ENCODE measurements around the gene TMEM269. TPM values are rescaled to one million over a fixed set of nuclear protein-coding genes. Genes with fewer than 3 reads are reported as not detected.

The TMEM269 gene
- total and polyA plus RNA-seq, 2 experiments from 2014 or later: 0.12 to 0.40 TPM

- Histone ChIP-seq H4K20me1 (ENCODE audit: insufficient read depth, poor library complexity, severe bottlenecking) (no peaks in the 10 kb centered on the region), H3K4me1 (ENCODE audit: insufficient read depth) (no peaks in the 10 kb centered on the region), H2AFZ (no peak overlapping the region), H3K9me2 (replicated peaks; ENCODE audit: insufficient read depth) (no peaks in the 10 kb centered on the region), H3K4me2 (no peak overlapping the region), H3K4me3 (no peak overlapping the region), H3K27ac (no peak overlapping the region), H3K79me2 (no peaks in the 10 kb centered on the region), H3K27me3 (no peaks in the 10 kb centered on the region), H3K36me3 (replicated peaks; ENCODE audit: insufficient read depth, low read depth) (no peaks in the 10 kb centered on the region), H3K9me3 (ENCODE audit: low read depth) (no peaks in the 10 kb centered on the region)
- TF ChIP-seq, protein P1, sequence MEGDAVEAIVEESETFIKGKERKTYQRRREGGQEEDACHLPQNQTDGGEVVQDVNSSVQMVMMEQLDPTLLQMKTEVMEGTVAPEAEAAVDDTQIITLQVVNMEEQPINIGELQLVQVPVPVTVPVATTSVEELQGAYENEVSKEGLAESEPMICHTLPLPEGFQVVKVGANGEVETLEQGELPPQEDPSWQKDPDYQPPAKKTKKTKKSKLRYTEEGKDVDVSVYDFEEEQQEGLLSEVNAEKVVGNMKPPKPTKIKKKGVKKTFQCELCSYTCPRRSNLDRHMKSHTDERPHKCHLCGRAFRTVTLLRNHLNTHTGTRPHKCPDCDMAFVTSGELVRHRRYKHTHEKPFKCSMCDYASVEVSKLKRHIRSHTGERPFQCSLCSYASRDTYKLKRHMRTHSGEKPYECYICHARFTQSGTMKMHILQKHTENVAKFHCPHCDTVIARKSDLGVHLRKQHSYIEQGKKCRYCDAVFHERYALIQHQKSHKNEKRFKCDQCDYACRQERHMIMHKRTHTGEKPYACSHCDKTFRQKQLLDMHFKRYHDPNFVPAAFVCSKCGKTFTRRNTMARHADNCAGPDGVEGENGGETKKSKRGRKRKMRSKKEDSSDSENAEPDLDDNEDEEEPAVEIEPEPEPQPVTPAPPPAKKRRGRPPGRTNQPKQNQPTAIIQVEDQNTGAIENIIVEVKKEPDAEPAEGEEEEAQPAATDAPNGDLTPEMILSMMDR (IDR thresholded peaks at IDR 0.05; ENCODE audit: poor library complexity): no peak
- TF ChIP-seq EZH2phosphoT487 (IDR thresholded peaks at IDR 0.05; ENCODE audit: low read depth, severe bottlenecking, unreplicated experiment) (no peak), EZH2 (IDR thresholded peaks at IDR 0.05; ENCODE audit: borderline replicate concordance) (no peak)
- no peak for DNase-seq (ENCODE audit: low spot score)
- WGBS (ENCODE audit: low lambda C conversion rate, missing lambda C conversion rate): 93% methylated on average over 17 of the region's 17 CpGs
These were observed 45.8 kb downstream of the TMEM269 start for GRCh38 chr1:42830631-42831030.

DNA sequence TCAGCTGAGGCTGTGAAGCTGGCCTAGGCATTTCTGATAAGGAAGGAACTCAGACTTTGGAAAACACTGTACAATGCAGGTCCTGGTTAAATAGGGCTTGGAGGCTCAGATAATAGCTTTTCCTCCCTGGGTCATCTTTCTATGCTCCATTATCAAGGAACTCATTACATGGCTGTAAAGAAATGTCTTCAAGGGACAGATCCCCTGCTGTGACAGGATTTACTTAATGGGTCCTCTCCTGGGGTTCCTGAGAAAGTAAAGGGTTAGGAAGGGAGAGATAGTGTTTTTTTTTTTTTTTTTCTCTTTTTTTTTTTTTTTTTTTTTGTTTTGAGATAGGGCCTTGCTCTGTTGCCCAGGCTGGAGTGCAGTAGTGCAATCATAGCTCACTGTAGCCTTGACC, 46.5 kb downstream of the TMEM269 start:
- Histone ChIP-seq H3K27ac (no peak overlapping the region), H3K4me2 (no peak overlapping the region), H3K79me2 (no peaks in the 10 kb centered on the region), H3K9me2 (replicated peaks; ENCODE audit: insufficient read depth) (no peaks in the 10 kb centered on the region), H3K4me3 (no peak overlapping the region), H3K9me3 (ENCODE audit: low read depth) (no peaks in the 10 kb centered on the region), H3K4me1 (ENCODE audit: insufficient read depth) (no peaks in the 10 kb centered on the region), H4K20me1 (ENCODE audit: insufficient read depth, poor library complexity, severe bottlenecking) (no peaks in the 10 kb centered on the region), H3K36me3 (replicated peaks; ENCODE audit: insufficient read depth, low read depth) (no peaks in the 10 kb centered on the region), H2AFZ (no peak overlapping the region), H3K27me3 (no peaks in the 10 kb centered on the region)
- DNase-seq (ENCODE audit: low spot score): no peak
- TF ChIP-seq, protein P1 (IDR thresholded peaks at IDR 0.05; ENCODE audit: poor library complexity): no peak
- TF ChIP-seq EZH2 (IDR thresholded peaks at IDR 0.05; ENCODE audit: borderline replicate concordance) (no peak), EZH2phosphoT487 (IDR thresholded peaks at IDR 0.05; ENCODE audit: low read depth, severe bottlenecking, unreplicated experiment) (no peak)

DNA sequence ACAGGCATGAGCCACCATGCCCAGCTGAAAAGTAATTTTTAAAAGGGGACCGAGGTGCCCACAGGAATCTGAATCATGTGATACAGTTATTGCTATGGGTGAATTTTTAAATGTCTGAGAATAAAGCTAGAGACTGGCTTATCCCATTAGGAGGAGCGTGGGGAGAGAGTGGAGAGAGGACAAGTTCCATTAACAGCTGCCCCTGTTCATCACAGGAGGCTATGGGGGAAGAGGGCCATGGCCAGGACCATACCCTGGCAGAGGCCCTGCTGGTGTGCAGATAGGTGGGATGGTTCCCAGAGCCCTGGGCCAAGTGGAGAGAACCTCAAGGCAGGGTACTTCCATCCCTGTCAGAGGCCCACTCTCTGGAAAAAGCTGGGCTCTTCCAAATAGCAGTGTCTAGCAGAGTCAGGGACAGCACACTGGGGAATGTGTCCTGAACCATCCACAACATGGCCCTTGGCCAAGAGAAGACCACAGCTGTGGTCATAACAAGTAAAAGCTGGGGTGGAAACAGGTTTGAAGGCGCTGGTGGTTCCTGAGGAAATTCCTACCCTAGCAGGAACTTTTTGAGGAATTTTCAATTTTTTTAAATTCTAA, 48.0 kb downstream of the TMEM269 start:
- TF ChIP-seq EZH2phosphoT487 (IDR thresholded peaks at IDR 0.05; ENCODE audit: low read depth, severe bottlenecking, unreplicated experiment) (no peak), EZH2 (IDR thresholded peaks at IDR 0.05; ENCODE audit: borderline replicate concordance) (no peak)
- TF ChIP-seq, protein P1 (IDR thresholded peaks at IDR 0.05; ENCODE audit: poor library complexity): no peak
- 97% methylated on average over 3 of the region's 3 CpGs for WGBS (ENCODE audit: low lambda C conversion rate, missing lambda C conversion rate)
- Histone ChIP-seq H3K4me1 (ENCODE audit: insufficient read depth) (no peaks in the 10 kb centered on the region), H3K9me3 (ENCODE audit: low read depth) (no peaks in the 10 kb centered on the region), H4K20me1 (ENCODE audit: insufficient read depth, poor library complexity, severe bottlenecking) (no peaks in the 10 kb centered on the region), H3K27ac (no peak overlapping the region), H3K79me2 (no peaks in the 10 kb centered on the region), H3K4me2 (no peak overlapping the region), H2AFZ (no peak overlapping the region), H3K4me3 (no peak overlapping the region), H3K27me3 (no peaks in the 10 kb centered on the region), H3K9me2 (replicated peaks; ENCODE audit: insufficient read depth) (no peaks in the 10 kb centered on the region), H3K36me3 (replicated peaks; ENCODE audit: insufficient read depth, low read depth) (no peaks in the 10 kb centered on the region)
- DNase-seq (ENCODE audit: low spot score): no peak
